RWPE1 (cell line): ENCODE data around the gene FES.

Experiments used
- CTCF ChIA-PET: fragments of 350-600 bp; sonication (Branson Sonifier 250); formaldehyde crosslinking; extraction: SDS; loops from one replicate; lab custom pipeline; 2021; lab: Yijun Ruan, JAX
- POLR2A ChIA-PET: fragments of 400-600 bp; formaldehyde crosslinking; extraction: SDS; loops from one replicate; lab custom pipeline; 2020; ENCODE audit warnings: antibody characterized with exemption; ENCODE audit not compliant: low non-redundant PET; lab: Yijun Ruan, JAX
- DNase-seq: peaks from one replicate; pipeline ENCODE4 v3.0.0; 2012; ENCODE audit warnings: low spot score
- H3K27ac ChIP-seq: fragments of 450-650 bp; 2 replicates; pipeline ENCODE4 v1.5.1; 2017
- TF ChIP-seq, protein P1 (sequence below): fragments of 450-650 bp; conservative IDR thresholded peaks from 2 replicates; pipeline ENCODE4 v1.5.1; 2017; ENCODE audit warnings: low read depth, mild to moderate bottlenecking

The FES gene

DNA sequence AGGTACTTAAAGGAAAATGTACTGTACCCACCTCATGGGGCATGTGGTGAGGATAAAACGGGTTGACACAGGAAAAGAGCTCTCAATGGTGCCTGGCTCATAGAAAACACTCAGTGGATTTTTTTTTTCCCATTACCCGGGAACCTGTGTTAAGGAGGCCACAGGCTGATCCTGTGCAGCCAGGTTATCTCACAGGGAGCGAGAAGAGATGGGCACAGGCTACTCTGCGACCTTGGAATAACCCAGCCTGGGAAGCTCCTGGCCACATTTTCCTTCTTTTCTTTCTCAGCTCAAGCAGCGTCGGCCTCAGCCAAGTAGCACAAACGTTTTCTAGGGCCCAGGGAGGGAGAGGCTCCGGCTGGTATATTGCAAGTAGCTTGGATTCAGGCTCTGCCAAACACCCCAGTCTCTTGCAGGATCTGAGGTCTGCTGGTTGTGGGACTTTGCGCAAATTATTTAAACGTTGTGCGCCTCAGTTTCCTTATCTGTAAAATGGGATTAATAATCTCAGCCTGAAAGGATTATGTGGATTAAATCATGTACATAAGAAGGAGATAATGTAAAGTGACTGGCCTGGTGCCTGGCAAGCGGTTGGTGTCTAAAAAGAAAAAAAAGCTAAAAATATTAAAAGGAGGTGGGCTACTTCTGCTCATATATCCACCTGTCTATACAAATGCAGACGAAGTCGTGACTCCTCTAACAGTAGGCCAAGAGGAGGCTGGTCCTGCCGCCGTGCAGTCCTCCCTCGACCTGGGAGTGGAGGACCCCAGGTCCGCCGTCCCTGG lies 13.8 kb upstream of the FES start:
- no peak for DNase-seq
- POLR2A ChIA-PET, result interaction anchor here (1.1 kb wide), 1 partner anchor 10 kb away, joined by 3 read pairs; no protein-coding TSS in a partner anchor
- peak overlapping the region; percentile 88 for H3K27ac ChIP-seq
- CTCF ChIA-PET, result interaction anchor here (0.5 to 0.7 kb wide), 5 partner anchors 15 to 1105 kb away, joined by 3 to 7 read pairs (median 6); no protein-coding TSS in a partner anchor
- TF ChIP-seq, protein P1, sequence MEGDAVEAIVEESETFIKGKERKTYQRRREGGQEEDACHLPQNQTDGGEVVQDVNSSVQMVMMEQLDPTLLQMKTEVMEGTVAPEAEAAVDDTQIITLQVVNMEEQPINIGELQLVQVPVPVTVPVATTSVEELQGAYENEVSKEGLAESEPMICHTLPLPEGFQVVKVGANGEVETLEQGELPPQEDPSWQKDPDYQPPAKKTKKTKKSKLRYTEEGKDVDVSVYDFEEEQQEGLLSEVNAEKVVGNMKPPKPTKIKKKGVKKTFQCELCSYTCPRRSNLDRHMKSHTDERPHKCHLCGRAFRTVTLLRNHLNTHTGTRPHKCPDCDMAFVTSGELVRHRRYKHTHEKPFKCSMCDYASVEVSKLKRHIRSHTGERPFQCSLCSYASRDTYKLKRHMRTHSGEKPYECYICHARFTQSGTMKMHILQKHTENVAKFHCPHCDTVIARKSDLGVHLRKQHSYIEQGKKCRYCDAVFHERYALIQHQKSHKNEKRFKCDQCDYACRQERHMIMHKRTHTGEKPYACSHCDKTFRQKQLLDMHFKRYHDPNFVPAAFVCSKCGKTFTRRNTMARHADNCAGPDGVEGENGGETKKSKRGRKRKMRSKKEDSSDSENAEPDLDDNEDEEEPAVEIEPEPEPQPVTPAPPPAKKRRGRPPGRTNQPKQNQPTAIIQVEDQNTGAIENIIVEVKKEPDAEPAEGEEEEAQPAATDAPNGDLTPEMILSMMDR, result no peak

DNA sequence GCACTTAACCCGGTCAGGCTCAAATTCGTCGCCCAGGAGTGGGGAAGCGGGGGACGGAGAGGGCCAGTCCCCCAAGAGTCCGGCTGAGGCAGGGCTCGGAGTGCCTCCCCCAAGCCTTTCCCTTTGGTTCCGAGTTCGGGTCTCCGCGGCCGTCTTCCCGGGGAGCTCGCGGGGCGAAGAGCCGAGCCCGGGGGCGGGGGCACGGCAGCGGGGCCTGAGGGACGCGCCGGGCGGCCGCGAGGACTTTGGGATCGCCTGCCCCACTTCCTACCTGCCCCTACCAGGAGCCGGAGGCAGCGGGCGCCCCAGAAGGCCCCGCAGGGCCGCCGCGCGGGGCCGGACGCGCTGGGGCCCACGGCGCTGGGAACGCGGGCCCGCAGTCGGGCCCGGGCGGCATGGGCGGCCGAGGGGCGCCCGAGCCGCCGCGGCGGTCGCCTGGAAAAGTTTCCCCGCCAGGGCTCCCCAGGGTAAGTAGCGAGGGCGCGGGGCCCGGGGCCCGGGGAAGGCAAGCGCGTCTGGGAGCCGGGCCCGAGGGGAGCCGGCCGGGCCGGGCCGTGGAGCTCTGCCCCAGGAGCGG lies 13.1 kb upstream of the FES start:
- TF ChIP-seq, protein P1, result no peak
- POLR2A ChIA-PET, result interaction anchor here (1.1 kb wide), 1 partner anchor 11 kb away, joined by 3 read pairs; no protein-coding TSS in a partner anchor
- peak; percentile 44 for DNase-seq
- peak overlapping the region; percentile 88 for H3K27ac ChIP-seq
- CTCF ChIA-PET, result interaction anchor here (0.7 to 1.1 kb wide), 3 partner anchors 15 to 241 kb away, joined by 3 to 6 read pairs (median 6); no protein-coding TSS in a partner anchor

DNA sequence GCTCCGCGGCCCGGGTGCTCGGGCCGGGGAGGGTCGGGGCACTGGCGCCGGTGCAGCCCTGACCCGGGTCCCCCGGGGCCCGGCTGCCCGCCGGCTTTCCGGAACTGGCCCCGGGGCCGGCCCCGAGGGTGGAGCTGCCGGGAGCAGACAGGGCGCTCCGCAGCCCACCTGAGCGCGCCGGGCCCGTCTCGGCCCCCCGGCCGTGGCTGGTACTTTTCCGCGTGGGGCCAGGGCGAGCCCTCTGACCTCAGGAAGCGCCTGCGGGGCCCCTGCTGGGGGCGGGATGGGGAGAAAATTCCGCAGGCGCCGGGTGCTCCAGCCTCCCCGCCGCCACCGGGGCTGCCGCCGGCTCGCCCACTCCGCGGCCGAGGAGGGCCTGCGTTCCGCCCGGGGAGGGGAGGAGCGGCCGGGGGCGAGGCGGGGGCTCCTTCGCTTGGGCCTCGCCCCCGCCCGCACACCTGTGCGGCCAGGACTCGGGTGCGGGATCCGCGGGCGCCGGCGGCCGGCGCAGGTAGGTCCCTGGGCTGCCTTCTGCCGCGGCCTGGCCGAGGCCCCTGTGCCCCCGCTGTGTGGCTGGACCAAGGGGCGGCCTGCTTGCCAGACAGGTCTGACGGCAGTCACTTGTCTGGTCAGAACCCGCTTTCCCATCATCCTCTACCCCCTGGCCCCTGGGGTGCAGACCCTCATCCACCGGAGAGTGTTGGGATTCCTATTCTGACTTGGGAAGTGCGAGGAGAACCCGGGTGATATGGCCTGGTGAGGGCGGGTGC lies 12.4 kb upstream of the FES start:
- CTCF ChIA-PET, result interaction anchor here (1.0 to 1.1 kb wide), 2 partner anchors 14 to 89 kb away, joined by 3 to 6 read pairs; no protein-coding TSS in a partner anchor
- peak; percentile 51 for DNase-seq
- TF ChIP-seq, protein P1, result no peak
- H3K27ac ChIP-seq, result peak overlapping the region; percentile 88
- POLR2A ChIA-PET, result no interaction called here

DNA sequence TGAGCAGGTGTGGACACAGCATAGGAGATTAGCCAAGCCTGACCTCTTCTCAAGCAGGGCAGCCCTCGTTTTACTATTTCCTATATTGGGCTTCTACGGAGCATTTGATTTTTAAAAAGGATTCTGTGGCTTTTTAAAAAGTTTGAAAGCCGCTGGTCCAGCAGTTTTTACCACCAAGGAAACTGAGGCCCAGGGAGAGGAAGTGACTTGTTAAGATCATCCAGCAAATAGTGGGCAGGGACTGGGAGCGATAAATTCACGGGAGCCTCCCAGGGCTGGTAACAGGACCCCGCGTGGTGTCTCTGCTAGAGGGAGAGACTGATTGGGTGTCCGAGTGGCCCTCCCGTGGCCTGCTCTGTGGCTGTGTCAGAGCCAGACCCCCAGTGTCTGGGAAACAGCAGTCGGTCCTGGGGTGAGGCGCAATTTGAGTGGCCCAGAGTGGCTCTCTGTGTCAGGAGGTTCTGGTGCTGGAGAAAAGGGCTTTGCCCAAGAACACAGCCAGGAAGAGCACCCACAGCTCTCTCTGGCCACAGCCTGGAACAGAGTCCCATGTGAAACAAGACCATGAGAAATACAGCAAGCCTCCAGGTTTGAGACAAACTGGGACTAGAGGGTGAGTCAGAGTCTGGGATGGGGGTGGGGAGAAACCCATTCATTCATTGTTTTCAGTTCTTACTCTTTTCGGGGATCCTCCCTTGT lies 11.7 kb upstream of the FES start:
- ChIA-PET POLR2A (no interaction called here), CTCF (no interaction called here)
- H3K27ac ChIP-seq, result peak overlapping the region; percentile 88
- DNase-seq, result peak; percentile 81
- TF ChIP-seq, protein P1, result no peak

DNA sequence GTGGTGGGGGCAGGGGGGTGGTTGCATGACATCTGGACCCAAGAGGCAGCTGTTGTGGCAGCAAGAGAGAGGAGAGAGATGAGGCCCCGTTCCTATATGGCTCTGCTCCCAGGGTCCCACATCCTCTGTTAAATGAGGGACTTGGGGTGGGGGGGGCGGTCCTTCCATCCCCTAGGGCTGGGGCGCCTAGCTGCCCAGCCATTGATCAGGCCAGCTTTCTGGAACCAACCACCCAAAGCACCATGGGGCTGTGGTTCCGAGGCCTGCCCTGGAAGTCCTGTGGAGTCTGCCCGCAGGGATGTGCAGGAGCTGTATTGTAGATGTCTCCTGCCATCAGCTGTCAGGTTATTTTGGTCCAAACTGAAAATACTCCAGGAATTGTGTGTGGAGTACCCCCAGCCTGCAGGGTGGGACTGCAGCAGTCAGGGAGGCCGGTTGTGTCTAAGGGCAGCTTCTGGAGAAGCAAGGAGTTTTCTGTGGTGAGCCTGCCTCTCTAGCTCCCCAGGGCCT lies 10.8 kb upstream of the FES start:
- ChIA-PET CTCF (interaction anchor here (1.3 to 1.4 kb wide), 2 partner anchors 12 to 226 kb away, joined by 3 to 5 read pairs; no protein-coding TSS in a partner anchor), POLR2A (no interaction called here)
- TF ChIP-seq, protein P1, result no peak

More for the DNA sequence above, 10.8 kb upstream of the FES start:
- no peak for DNase-seq
- H3K27ac ChIP-seq, result peak overlapping the region; percentile 88
